A172 (cell line): ENCODE data around the gene CASS4. TPM values are rescaled to one million over a fixed set of nuclear protein-coding genes. Genes with fewer than 3 reads are reported as not detected.

ENCODE experiments used
- DNase-seq: peaks from one replicate; pipeline ENCODE4 v3.0.0-alpha.2; 2015; ENCODE audit warnings: low spot score
- total RNA-seq: library from RNA; depleted of rRNA; stranded (reverse); fragments of >200 nt; shearing (Covaris generic); gene quantifications from 2 replicates; pipeline ENCODE4 v1.2.3, GENCODE V29; 2014

The CASS4 gene
- total RNA-seq, 1 experiment from 2014 or later = not detected

DNA sequence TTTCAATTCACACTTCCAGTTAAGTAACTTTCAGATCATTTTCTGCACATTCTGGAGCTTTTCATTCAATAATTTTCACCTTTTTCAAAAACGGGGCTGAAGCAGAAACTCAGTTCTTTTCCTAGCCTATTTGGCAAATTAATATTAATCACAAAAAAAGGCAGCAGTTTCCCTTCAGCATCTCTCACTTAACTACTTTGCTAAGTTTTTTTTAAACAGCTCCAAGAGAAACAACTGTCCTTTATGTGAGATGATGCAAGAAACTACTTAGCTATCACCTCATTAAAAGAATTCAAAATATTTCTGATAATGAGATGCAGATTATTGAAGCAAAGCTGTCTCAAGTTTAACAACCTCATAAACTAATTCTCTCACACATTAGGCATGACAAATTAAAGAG, 11.8 kb downstream of the CASS4 start:
- DNase-seq = no peak

DNA sequence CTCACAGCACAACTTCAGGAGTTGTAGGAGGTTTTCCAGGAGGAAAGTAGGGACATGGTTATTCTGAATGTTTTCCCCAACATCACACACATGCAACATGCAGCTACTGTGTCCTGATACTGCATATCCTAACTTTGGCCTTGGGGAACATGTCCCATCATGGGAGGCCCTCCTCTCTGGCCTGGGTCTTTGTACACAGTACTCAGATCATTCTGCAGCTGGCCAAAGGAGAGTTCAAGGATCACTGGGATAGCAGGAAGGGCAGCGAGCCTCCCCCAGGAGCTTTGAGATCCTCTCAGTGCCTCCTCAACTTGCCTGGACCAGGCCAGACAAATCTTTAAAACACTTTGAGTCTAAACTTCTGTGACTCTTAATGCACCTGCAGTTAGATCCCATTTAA, 12.9 kb downstream of the CASS4 start:
- no peak for DNase-seq

DNA sequence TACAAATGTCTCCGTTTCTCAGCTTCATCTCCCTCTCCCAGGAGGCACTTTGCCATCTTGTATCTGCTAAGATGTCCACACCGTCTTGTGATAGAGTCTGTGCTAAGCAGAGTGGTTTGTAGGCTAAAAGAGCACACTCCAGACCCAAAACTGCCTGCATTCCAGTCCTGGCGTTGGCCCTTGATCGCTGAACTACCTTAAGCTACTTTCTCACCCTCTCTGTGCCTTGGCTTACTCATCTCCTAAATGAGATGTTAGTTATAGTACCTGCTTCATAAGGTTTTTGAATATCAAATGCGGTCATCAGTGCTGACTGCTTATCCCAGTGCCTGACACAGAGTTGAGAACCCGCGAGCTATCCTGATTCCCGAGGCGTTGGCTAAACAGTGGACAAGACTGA, 14.0 kb downstream of the CASS4 start:
- no peak for DNase-seq

DNA sequence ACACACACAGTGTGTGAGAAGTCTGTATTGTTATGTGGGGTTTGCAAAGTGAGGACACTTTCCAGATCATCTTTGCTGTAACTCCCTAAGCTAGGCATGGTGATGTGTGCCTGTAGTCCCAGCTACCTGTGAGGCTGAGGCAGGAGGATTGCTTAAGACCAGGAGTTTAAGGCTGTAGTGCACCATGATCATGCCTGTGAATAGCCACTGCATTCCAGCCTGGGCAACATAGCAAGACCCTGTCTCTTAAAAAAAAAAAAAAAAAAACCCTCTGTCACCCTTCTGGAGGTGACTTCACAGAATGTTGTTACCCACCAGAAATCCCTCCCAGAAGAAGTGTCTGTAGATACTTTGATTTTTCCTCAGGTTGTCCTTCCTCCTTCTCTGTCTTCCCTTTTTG, 14.9 kb downstream of the CASS4 start:
- no peak for DNase-seq

DNA sequence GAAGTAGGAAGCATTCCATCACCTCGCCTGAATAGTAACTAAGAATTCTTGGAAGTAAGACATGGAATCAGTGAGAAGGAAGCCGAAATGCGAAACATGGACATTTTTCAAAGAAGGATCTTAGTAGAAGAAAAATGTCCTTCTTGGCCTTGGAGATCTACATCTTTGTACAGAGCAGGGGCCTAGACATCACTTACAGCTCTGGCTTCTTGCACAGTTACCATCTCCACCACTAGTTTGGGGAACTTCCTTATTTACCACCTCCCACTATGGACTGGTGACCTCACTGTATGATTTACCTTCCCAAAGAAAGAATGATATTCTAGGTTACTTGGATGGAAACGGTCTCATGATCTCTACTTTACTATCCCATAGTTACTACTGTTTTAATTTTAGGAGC, 15.7 kb downstream of the CASS4 start:
- no peak for DNase-seq

DNA sequence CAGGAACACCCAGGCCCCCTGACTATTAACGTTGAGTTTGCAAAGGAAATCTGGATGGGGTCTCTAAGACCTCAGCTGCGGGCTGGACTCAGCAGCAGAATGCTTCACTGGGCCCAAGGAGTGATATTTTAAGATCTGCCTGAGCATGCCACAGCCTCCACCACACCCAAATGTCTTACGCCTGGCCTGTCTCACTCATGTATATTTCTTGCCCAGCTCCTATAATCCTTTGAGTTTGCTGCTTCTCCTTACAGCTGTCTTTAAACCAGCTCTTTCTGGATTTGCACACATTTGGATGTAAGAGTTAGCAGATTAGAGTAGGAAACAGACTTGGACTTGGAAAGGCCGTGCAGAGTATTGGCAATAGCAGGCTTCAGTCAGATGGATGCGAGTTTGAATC, 16.4 kb downstream of the CASS4 start:
- DNase-seq = no peak

DNA sequence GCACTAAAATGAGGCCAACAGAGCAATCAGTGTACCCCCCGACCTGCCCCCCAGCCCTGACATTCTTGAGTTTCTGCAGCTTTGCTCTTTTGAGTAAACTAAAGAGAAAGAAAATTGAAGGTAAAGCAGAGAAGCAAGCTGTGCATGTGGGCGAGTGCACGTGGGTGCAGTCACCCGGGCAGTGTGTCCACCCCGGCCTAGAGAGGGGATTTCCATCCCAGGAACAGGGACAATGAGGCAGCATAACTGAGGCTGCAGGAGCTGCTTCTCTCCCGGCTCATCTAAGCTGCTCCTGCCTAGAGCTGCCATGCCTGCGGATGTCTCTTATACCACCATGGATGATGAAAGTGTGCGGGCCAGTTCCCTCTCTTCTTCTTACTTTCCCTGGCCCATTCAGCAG, 16.8 kb downstream of the CASS4 start:
- no peak for DNase-seq

DNA sequence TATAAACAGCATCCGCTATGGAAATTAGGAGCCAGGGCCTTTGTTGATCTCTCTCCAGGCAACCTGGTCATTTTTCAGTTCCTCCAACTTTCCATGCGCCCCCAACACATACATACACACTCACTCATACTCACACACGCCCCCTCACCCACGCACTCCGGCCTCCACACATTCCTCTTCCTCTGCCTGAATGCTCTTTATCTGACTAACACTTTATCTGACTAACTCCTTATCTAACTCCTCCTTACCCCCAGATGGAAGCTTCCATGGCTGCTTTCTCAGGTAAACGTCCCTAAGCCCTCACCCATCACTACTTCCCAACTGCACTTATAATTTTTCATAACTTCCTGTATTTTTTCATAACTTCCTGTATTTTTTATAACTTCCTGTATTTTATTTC, 17.4 kb downstream of the CASS4 start:
- DNase-seq = peak; percentile 36

DNA sequence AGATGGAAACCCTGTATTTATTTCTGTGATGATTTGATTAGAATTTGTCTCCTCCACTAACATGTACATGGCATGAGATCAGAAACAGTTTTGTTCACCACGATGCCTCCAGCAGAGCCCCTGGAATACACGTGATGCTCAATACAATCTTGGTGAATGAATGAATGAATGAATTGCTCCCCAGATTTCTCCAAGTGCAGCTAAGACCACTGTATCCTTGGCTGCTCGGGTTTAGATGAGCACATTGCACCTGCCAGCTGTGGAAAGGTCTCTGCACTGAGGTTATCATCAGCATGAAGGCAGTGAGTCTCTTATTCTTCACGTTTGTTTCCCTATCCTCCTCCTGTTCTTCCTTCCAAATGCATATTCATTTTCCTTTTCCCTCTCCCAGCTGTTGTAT, 17.9 kb downstream of the CASS4 start:
- no peak for DNase-seq

DNA sequence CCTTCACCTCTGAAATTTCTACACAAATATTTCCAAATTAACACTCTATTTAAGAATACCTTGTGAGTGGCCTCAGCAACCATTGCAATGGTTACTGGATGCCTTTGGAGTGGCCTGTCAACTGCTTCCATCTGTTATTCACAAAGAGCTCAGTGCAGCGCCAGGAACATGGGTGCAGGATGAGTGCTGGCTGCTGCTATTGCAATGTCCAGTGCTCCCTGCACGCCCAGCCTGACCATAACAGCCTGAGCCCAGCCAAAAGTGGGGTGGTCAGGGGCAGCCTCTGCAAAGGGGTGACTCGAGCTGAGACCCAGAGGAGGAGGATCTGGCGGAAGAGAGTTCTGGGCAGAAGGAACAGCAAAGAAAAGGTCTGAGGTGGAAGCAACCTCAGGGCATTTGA, 18.4 kb downstream of the CASS4 start:
- no peak for DNase-seq

DNA sequence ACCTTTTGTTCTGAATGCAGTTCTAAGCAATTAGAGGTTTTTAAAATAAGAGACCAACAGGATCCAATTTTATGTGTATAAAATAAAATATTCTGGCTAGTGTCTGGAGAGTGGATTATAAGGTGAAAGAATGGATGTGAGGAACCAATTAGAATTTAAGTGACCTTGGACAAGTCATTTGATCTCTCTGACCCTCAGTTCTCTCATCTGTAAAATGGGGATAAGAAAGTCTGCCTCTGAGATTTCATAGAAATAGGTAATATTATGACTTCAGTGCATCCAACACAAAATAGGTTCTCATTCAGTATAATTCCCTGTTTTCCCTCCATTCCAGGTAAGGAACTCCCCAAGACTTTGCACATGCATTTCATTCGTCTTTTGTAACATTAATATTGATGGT, 18.9 kb downstream of the CASS4 start:
- DNase-seq = no peak

DNA sequence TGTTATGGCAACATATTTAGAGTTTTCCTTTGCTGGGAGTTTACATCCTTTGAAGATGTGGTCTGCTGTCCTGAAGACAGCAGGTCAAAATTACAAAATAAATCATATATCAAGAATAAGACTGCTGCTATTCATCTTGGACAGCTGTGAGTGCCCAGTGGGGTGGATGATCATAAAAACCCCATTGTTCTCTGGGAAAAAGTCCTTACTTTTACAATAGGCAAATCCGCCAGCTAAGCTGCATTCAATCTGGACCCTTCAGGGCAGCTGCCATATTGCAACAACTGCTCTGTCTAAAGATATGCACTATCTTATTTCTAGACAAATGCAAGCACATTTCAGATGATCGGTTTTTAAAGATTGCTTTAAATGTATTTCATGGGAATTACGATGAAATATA, 19.4 kb downstream of the CASS4 start:
- no peak for DNase-seq

DNA sequence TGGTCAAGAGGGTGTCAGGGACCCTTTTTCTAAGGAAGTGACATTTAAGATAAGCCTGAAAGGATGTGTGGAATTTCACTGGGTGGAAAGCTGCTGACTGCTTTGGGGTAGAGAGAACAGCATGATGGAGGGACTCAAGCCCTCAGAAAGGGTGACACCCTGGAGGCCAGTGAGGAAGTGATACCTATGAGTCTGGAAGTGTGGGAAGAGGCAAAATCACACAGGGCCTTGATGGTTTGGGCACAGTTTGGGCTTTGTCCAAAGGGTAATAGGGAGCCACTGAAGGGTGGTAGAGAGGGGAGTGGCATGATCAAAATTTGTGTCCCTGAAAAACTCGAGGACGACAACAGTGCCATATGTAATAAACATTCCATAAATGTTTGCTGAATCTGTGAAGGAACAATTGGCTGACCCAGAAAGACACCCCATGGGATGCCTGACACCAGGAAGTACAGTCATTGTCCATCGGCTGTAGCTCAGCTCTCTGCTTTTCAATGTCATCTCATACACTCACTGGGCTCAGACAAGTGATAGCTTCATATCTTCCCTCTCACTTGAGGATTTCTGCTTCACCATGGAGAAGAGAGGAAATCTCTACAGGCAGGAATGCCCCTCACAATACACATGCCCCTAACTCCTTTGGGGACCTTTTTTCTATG, 21.3 kb downstream of the CASS4 start:
- no peak for DNase-seq

DNA sequence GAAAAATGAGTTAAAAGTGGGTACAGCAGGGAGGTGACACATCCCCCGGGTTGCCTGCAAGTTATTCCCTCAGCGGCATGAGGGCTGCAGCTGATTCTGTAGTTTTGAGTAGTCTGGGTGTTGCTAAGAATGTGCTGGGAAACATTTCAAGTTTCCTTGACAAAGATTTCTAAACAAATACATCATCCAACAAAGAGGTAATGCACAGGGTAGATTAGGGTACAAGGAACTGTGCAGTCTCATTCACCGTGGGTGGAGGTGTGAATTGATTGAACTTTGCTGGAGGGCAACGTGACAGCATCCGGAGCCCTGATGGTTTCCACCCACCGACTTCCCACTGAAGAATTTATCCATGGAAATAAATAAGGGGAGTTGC, 21.8 kb downstream of the CASS4 start:
- no peak for DNase-seq

DNA sequence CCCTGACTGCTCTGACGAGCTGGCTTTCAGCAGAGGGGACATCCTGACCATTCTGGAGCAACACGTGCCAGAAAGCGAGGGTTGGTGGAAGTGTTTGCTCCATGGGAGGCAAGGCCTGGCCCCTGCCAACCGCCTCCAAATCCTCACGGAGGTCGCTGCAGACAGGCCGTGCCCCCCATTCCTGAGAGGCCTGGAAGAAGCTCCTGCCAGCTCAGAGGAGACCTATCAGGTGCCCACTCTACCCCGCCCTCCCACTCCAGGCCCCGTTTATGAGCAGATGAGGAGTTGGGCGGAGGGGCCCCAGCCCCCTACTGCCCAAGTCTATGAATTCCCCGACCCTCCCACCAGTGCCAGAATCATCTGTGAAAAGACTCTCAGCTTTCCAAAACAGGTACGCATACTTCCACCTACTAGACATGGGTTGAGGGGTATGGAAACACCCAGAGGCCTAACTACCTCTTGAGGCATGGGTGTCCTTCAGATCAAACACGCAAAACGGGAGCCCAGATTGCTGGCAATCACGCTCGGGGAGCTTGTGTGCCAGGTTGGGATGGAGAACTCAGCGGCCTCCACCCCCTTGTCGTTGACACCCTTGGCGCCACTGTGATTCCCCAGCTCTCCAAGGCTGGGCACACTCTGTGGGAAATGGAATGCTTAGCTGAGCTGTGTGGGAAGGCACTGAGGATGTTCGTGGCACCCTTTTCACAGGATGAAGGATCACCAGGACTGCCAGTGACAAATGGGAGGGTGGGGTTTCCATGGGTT, 25.3 kb downstream of the CASS4 start:
- DNase-seq = no peak

DNA sequence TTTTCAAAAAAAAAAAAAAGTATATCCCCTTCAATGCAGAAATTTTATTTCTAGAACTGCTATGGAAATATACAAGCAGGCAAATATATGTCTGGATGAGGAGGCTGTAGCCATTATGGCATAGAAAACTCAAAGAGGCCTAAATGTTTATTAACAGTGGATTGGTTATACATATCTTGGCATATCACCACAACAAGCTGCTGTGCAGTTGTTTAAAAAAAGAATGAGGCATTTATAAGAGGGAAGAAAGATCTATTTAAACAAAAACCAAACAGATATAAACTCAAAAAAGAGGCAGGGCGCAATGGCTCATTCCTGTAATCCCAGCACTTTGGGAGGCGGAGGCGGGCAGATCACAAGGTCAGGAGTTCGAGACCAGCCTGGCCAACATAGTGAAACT, 26.2 kb downstream of the CASS4 start:
- DNase-seq = no peak

DNA sequence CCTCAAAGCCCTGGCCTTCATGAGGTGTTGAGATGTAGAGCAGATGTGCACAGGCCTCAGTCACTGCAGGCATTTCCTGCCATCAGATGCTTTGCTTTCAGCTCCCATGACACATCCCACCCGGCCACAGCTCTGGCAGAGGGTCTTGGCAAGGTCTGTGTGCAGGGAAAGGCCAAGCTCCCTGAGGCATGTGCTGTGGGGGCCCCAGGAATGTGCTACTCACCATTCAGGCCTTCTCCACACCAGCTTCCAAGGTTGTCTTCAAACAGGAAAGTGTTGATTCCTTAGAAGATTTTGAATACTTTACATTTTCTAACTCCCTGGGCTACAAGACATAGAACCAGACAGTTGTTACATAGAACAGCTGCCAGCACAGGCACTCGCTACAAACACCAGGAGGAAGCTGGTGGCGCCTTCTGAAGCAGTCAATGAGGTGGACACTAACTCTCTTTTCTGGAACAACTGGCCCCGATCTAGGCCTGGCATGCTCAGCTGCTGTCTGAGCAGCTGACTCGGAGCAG, 27.8 kb downstream of the CASS4 start:
- peak; percentile 12 for DNase-seq

DNA sequence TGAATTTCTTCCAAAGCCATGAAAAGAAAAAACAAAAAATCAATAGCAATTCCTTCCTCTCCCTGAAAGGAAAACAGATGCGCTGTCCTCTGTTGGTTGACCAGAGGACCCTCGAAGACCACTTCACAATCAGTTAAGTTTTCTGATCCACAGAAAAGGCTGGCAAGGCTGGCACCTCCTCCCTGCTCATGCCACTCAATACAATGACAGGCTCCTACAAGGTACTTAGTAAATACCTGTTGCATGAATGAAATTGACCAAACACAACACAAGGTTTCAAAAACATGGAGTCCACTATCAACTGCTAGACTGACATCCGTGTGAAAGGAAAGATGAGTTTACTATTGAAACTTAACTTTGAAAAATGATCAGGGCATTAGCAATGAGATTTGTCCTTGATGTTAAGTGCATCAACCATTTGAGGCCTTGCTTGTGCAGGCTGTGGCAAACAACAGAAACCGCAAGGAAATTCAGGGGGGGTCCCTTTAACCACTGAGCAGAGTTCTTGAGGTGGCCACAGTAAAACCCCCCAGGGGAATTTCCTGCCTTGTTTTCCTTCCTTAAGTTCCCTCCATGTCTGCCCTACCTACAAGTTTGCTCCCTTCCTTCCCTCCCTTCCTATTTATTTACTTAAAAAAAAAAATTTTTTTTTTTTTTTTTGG, 28.4 kb downstream of the CASS4 start:
- DNase-seq = no peak

DNA sequence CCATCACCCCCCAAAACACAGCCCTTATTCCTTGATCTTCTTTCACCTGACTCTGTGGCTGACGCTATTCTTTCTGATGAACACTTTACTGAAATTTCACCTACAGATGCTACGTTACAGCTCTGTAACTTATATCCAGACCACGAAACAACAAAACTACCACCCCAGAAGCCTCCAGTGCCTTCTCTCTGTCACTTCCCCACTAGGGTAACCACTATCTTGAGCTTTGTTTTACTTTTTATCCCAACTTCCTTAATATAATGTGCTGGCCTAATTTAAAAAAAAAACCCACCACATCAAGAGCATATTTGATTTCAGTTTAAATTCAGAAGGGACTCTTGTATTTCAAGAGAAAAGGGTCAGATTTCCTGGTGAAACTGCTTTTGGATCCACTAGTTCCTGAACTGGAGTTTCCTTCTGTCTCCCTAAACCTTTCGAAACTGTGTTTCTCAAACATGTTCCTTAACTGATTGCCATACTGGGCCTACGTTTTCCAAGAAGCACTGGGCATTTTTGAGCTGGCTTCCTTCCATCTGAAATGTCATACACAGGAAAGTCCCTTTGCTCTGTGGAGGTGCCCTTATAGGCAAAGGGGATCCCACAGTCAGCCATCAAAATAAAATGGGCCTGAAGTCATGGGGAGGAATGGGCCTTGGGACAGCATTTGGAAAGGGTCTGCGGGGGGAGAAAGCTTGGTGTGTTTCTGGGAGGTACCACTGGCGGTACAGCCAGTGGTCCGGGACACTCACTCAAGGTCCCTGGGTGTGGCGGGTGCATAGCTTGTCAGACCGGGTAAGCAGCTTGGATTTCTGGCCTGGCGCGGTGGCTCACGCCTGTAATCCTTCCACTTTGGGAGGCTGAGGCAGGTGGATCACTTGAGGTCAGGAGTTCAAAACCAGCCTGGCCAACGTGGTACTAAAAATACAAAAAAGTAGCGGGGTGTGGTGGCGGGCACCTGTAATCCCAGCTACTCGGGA, 30.6 kb downstream of the CASS4 start:
- DNase-seq = no peak

DNA sequence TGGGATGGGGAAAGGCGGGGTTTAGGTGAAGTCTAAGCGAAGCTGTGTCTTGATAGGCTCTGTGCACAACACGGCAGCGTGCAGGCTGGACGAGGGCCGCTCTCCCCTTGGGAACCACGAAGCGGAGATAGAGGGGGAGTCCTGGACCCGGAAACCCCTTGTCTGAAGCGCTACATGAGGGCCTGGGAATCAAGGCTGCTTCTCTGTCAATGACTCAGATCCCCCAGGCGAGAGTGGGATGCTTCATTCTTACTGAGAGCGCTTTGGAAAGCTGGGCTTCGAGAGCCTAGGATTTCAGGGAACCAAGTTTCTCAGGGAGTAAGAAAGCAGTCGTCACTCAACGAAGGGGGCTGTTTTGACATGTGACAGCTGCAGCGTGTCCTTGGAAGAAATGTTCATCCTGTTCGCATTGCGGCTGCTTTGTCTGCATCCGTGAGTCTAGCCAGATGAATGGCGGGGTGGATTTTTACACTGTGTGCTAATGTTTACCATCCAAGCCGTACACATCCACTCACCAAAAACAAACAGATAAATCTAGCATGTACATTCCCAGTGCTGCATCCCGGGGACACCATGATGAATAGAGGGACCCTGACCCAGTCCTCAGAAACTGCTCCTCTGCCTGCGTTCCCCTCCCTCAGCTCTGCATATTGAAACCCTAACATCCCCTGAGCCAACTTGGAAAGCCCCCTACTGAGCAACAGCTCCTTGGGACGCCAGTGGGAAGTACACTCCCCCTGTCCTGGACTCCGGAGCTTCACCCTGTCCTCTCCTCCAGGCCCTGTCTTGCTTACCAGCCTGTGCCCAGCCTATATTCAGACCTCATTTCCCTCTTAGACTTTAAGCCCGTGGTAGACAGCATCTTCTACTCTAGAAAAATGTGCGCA, 31.8 kb downstream of the CASS4 start:
- DNase-seq = no peak

DNA sequence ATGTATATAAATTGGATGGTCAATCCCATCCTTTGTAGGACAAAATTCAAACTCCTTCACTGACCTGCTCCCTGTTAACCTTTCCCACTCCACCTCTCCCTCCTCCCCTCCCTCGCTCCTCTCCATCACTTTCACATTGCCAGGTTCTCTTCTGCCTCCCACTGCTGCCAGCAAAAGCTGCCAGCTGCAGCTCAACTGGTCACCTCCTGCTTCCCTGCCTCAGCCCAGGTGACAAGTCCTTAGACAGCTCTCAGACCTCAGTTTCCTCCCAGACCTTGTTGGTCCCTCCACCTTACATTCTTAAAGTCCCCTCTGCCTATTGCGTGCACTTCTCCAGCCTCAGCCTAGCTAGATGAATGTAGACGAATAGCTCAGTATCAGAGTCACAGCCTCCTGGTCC, 33.1 kb downstream of the CASS4 start:
- DNase-seq = no peak
